ENCODE measurements around the gene LAMA3.

GRCh38 chr18:23934252-23934651 lies 245.0 kb downstream of the LAMA3 start:
- TF ChIP-seq POLR2A (IDR thresholded peaks at IDR 0.05; ENCODE audit: low read length) (no peak), GATA1 (IDR thresholded peaks at IDR 0.05; ENCODE audit: low read depth, low read length) (no peak)

Data from erythroblast (primary cell).